IPS-20b (cell line): ENCODE results near the gene C10orf90.

Source experiments
- H3K27ac ChIP-seq: one replicate; pipeline ENCODE4 v1.5.1; 2013; ENCODE audit warnings: low read length
- H3K27me3 ChIP-seq: 2 replicates; pipeline ENCODE4 v1.6.1; 2013; ENCODE audit warnings: mild to moderate bottlenecking, low read length, inconsistent platforms; ENCODE audit not compliant: insufficient read depth
- H3K36me3 ChIP-seq: 2 replicates; pipeline ENCODE4 v1.6.1; 2013; ENCODE audit warnings: low read depth, mild to moderate bottlenecking, inconsistent platforms, low read length, moderate library complexity; ENCODE audit not compliant: insufficient read depth
- H3K4me1 ChIP-seq: 2 replicates; pipeline ENCODE4 v1.6.1; 2013; ENCODE audit warnings: mild to moderate bottlenecking, control low read depth, inconsistent platforms, low read length, moderate library complexity; ENCODE audit not compliant: insufficient read depth
- H3K4me3 ChIP-seq: 2 replicates; pipeline ENCODE4 v1.5.1; 2013; ENCODE audit warnings: mild to moderate bottlenecking, low read length, inconsistent platforms
- H3K9ac ChIP-seq: 2 replicates; pipeline ENCODE4 v1.6.1; 2013; ENCODE audit warnings: low read depth, mild to moderate bottlenecking, inconsistent platforms, low read length, moderate library complexity
- H3K9me3 ChIP-seq: 2 replicates; pipeline ENCODE4 v1.6.1; 2013; ENCODE audit warnings: mild to moderate bottlenecking, low read depth, low read length, inconsistent platforms; ENCODE audit not compliant: insufficient read depth

The C10orf90 gene

GRCh38 chr10:126527645-126528314 is 142.7 kb downstream of the C10orf90 start:
- Histone ChIP-seq H3K36me3 (no peaks in the 10 kb centered on the region), H3K27me3 (no peaks in the 10 kb centered on the region), H3K9ac (no peak overlapping the region), H3K4me3 (no peak overlapping the region), H3K27ac (no peak overlapping the region), H3K9me3 (no peaks in the 10 kb centered on the region), H3K4me1 (0 out of 2 replicates have a peak, but pooled peaks cover 3% of the 10 kb centered on the region)

GRCh38 chr10:126525326-126525725 is 145.2 kb downstream of the C10orf90 start:
- H3K4me3 ChIP-seq: no peak overlapping the region
- 0 out of 2 replicates have a peak, but pooled peaks cover 3% of the 10 kb centered on the region for H3K4me1 ChIP-seq
- H3K27ac ChIP-seq: no peak overlapping the region
- H3K9ac ChIP-seq: no peak overlapping the region
- no peaks in the 10 kb centered on the region for H3K36me3 ChIP-seq
- no peaks in the 10 kb centered on the region for H3K27me3 ChIP-seq
- no peaks in the 10 kb centered on the region for H3K9me3 ChIP-seq

- H3K27me3 ChIP-seq: no peaks in the 10 kb centered on the region
- H3K27ac ChIP-seq: no peak overlapping the region
- no peak overlapping the region for H3K4me3 ChIP-seq
- 0 out of 2 replicates have a peak, but pooled peaks cover 3% of the 10 kb centered on the region for H3K4me1 ChIP-seq
- H3K9ac ChIP-seq: no peak overlapping the region
- no peaks in the 10 kb centered on the region for H3K9me3 ChIP-seq
- H3K36me3 ChIP-seq: no peaks in the 10 kb centered on the region
These were observed 146.0 kb downstream of the C10orf90 start for GRCh38 chr10:126524526-126524925.

- Histone ChIP-seq H3K27ac (no peak overlapping the region), H3K9me3 (no peaks in the 10 kb centered on the region), H3K9ac (no peak overlapping the region), H3K36me3 (no peaks in the 10 kb centered on the region), H3K27me3 (no peaks in the 10 kb centered on the region), H3K4me3 (no peak overlapping the region), H3K4me1 (0 out of 2 replicates have a peak, but pooled peaks cover 3% of the 10 kb centered on the region)
These were observed 147.4 kb downstream of the C10orf90 start for GRCh38 chr10:126523071-126523470.

- no peaks in the 10 kb centered on the region for H3K4me1 ChIP-seq
These were observed 149.1 kb downstream of the C10orf90 start for GRCh38 chr10:126521399-126521798.

GRCh38 chr10:126520751-126521317 is 149.7 kb downstream of the C10orf90 start:
- Histone ChIP-seq H3K9me3 (no peaks in the 10 kb centered on the region), H3K4me1 (no peaks in the 10 kb centered on the region), H3K9ac (no peak overlapping the region), H3K27me3 (no peaks in the 10 kb centered on the region), H3K4me3 (no peak overlapping the region), H3K27ac (no peak overlapping the region), H3K36me3 (no peaks in the 10 kb centered on the region)

More at GRCh38 chr10:126521399-126521798, 149.1 kb downstream of the C10orf90 start:
- Histone ChIP-seq H3K9ac (no peak overlapping the region), H3K4me3 (no peak overlapping the region), H3K9me3 (no peaks in the 10 kb centered on the region), H3K27me3 (no peaks in the 10 kb centered on the region), H3K36me3 (no peaks in the 10 kb centered on the region), H3K27ac (no peak overlapping the region)

GRCh38 chr10:126519992-126520391 is 150.5 kb downstream of the C10orf90 start:
- Histone ChIP-seq H3K9ac (no peak overlapping the region), H3K9me3 (no peaks in the 10 kb centered on the region), H3K4me1 (no peaks in the 10 kb centered on the region), H3K27ac (no peak overlapping the region), H3K36me3 (no peaks in the 10 kb centered on the region), H3K4me3 (no peak overlapping the region), H3K27me3 (no peaks in the 10 kb centered on the region)

GRCh38 chr10:126519185-126519584 is 151.3 kb downstream of the C10orf90 start:
- Histone ChIP-seq H3K36me3 (no peaks in the 10 kb centered on the region), H3K9me3 (no peaks in the 10 kb centered on the region), H3K4me1 (no peaks in the 10 kb centered on the region), H3K4me3 (no peak overlapping the region), H3K9ac (no peak overlapping the region), H3K27me3 (no peaks in the 10 kb centered on the region), H3K27ac (no peak overlapping the region)

GRCh38 chr10:126518218-126519080 is 152.0 kb downstream of the C10orf90 start:
- Histone ChIP-seq H3K27ac (no peak overlapping the region), H3K27me3 (no peaks in the 10 kb centered on the region), H3K9me3 (no peaks in the 10 kb centered on the region), H3K4me1 (no peaks in the 10 kb centered on the region), H3K36me3 (no peaks in the 10 kb centered on the region), H3K4me3 (no peak overlapping the region), H3K9ac (no peak overlapping the region)

GRCh38 chr10:126516515-126516914 is 154.0 kb downstream of the C10orf90 start:
- no peak overlapping the region for H3K4me3 ChIP-seq
- no peaks in the 10 kb centered on the region for H3K4me1 ChIP-seq
- H3K27ac ChIP-seq: no peak overlapping the region
- no peak overlapping the region for H3K9ac ChIP-seq
- no peaks in the 10 kb centered on the region for H3K9me3 ChIP-seq
- H3K27me3 ChIP-seq: no peaks in the 10 kb centered on the region
- no peaks in the 10 kb centered on the region for H3K36me3 ChIP-seq

- no peak overlapping the region for H3K4me3 ChIP-seq
- H3K9ac ChIP-seq: no peak overlapping the region
- H3K27me3 ChIP-seq: no peaks in the 10 kb centered on the region
- H3K36me3 ChIP-seq: no peaks in the 10 kb centered on the region
- H3K9me3 ChIP-seq: no peaks in the 10 kb centered on the region
- no peaks in the 10 kb centered on the region for H3K4me1 ChIP-seq
- no peak overlapping the region for H3K27ac ChIP-seq
These were observed 158.5 kb downstream of the C10orf90 start for GRCh38 chr10:126511917-126512479.
